Erythroblast (primary cell): Measurements from ENCODE around the gene PIGO.

Experiments used
- GATA1 ChIP-seq: IDR thresholded peaks from 2 replicates; pipeline ENCODE4 v1.6.1; 2011; ENCODE audit warnings: low read depth, mild to moderate bottlenecking, control low read depth, low read length, moderate library complexity
- POLR2A ChIP-seq: IDR thresholded peaks from 2 replicates; pipeline ENCODE4 v1.6.1; 2011; ENCODE audit warnings: mild to moderate bottlenecking, low read length

GRCh38 chr9:35042891-35043545 lies 53.4 kb downstream of the PIGO start:
- TF ChIP-seq POLR2A (no peak), GATA1 (no peak)
